Left renal cortex interstitium (tissue), 4 donors: ENCODE data around the gene ERP29. TPM values are rescaled to one million over a fixed set of nuclear protein-coding genes. Genes with fewer than 3 reads are reported as not detected.
"Not testable (repeated sequence)": the region's sequence is repeated elsewhere in the genome, so short reads cannot be mapped to it uniquely, and the experiment has no call there.

Experiments used
- DNase-seq, 4 donors: peaks; one replicate each; pipeline ENCODE4 v3.0.0-alpha.2; 2013; ENCODE audit warnings: low read depth in 4 of 4, low spot score in 2 of 4, missing footprints in 1 of 4
- polyA plus RNA-seq, 4 donors: library from polyadenylated mRNA; unstranded; fragments of 120-200 nt; gene quantifications; one replicate each; pipeline ENCODE4 v1.2.1, GENCODE V29; 2013; ENCODE audit not compliant: insufficient read length in 4 of 4

The ERP29 gene
- 100 to 1,000 TPM; 146 to 171 (median 164) TPM for polyA plus RNA-seq

DNA sequence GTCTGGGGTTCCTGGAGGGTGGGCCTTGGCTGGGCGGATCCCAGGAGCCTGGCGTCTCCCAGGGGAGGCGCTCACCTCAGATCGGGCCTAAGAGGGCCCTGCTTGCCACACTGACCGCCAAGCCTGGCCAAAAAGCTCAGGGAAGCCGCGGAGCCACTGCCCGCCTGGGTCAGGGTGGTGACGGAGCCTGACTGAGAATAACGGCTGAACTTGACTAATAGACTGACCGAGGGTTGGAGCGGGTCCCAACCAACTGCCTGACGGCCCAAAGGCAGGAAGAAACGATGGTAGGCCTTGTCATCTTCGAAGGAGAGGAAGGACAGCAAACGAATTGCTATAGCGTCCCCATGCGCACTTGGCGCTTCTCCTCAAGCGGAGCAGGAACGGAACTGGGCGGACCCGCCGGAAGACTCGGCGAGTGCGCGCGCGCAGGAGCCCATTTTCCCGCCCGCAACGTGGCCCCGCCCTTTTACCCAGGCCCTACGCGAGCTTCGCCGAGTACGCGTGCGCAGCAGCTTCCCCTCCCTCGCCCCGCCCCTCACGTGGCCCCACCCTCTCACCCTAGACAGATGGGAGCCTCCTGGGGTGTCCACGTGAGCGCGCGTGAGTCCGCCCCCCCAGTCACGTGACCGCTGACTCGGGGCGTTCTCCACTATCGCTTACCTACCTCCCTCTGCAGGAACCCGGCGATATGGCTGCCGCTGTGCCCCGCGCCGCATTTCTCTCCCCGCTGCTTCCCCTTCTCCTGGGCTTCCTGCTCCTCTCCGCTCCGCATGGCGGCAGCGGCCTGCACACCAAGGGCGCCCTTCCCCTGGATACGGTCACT is at the start of gene ERP29, which contains the start of gene TMEM116:
TSS of gene ERP29 (plus strand) at position 652 of the 826 bp plus-strand sequence. CDS start at position 692, 40 bp downstream.
TSS of gene TMEM116 (minus strand) at position 391 of the 826 bp plus-strand sequence. CDS start 7,895 bp downstream, outside the sequence.
- peak; percentile 83 to 98 (median 98) for DNase-seq

DNA sequence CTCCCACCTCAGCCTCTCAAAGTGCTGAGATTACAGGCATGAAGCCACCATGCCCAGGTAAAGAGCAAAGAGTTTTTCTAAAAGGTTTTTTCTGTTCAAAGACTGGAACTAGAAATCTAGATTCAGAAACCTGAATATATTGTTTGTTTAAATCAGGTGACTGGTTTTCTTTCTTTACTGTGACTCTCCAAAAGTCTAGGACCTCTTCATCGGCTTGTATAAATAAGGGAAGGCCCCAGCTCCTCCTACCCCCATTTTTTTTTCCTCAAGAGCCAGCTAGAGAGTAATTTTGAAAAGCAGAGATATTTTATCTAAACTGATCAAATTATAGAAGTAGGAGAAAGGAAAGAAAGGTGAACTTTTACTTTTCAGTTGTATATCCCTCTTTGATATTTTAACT is 48.3 kb upstream of the ERP29 start:
- DNase-seq = no peak

DNA sequence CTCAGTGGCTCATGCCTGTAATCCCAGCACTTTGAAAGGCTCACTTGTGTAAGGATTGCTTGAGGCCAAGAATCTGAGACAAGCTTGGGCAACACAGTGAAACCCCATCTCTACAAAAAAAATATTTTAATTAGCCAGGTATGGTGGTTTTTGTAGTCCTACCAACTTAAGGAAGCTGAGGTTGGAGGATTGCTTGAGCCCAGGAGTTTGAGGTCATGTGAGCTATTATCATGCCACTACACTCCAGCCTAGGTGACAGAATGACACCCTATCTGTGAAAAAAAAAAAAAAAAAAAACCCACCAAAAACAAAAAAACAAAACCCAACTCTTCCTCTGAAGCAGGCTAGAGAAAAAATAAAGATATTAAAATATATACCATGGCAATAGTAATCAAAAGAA is 41.4 kb upstream of the ERP29 start:
- no peak for DNase-seq

DNA sequence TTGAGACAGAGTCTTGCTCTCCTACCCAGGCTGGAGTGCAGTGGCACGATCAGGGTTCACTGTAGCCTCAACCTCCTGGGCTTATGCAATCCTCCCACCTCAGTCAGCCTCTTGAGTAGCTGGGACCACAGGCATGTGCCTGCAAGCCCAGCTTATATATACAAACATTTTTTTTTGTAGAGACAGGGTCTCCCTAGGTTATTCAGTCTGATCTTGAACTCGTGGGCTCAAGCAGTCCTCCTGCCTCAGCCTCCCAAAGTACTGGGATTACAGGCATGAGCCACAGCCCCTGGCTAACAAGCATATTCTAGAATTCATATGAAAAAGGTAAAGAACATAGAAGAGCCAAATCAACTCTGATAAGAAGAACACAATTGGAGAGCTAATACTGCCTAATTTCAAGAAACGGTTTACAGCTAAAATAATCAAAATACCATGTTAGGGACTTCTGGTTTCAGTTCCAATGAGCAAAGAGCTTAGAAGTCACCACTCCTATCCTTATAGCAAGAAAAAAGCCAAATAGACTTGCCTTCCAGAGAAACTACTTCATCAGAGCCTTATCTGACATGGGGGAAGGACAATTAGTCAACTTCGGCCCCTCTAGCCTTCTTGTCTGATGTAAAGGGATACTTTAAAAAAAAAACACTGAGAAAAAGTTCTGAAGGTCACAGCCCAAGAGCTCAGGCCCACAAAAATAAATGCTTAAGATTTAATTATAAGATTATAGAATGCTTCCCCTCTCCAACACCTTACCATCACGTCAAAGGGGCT is 37.9 kb upstream of the ERP29 start:
- DNase-seq = no peak

DNA sequence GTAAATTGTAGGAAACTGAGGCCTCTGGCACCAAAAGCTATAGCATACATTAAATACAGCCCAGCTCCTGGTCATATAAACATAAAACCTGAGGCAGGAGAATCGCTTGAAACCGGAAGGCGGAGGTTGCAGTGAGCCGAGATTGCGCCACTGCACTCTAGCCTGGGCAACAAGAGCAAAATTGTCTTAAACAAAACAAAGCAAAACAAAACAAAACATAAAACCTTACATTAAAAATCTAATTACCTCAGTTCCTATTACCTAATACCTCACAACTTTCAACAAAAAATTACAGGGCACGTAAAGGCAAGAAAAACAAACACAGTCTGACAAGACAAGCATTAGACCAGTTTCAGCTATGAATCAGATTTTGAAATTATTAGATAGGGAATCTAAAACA is 36.9 kb upstream of the ERP29 start:
- no peak for DNase-seq

DNA sequence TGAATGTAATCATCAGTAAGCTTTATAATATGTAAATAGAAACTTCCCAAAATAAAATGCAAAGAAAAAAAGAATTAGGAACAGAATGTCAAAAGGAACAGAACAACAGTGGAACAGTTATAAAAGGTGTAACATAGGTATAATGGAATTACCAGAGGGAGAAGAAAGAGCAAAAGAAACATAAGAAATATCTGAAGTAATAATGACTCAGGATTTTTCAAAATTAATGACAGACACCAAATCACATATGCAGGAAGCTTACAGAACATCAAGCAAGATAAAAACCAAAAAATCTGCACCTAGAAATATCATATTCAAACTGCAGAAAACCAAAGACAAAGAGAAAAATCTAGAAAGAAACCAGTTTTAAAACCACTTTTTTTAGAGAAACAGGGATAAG is 36.4 kb upstream of the ERP29 start:
- no peak for DNase-seq

DNA sequence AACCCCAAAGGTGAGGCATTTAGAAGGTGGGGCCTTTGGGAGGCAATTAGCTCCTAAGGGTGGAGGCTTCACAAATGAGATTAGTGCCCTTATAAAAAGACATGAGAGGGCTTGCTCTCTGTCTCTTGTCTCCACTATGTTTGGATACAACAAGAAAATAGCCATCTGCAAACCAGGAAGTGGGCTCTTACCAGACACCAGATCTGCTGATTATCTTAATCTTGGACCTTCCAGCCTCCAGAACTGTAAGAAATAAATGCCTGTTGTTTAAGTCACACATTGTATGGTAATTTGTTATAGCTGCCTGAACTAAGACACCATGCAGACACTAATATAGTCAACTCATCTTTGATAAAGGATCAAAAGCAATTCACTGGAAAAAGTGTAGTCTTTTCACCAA is 34.7 kb upstream of the ERP29 start:
- no peak for DNase-seq

DNA sequence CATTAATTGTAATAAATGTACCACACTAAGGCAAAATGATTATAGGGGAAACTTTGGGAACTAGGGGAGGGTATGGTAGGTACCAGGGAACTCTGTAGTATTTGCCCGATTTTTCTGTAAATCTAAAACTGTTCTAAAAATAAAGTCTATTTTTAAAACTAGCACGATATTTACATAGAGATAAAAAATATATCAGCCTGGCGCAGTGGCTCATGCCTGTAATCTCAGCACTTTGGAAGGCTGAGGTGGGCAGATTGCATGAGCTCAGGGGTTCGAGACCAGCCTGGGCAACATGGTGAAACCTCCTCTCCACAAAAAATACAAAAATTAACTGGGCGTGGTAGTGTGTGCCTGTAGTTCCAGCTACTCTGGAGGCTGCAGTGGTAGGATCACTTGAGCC is 32.6 kb upstream of the ERP29 start:
- DNase-seq = no peak

DNA sequence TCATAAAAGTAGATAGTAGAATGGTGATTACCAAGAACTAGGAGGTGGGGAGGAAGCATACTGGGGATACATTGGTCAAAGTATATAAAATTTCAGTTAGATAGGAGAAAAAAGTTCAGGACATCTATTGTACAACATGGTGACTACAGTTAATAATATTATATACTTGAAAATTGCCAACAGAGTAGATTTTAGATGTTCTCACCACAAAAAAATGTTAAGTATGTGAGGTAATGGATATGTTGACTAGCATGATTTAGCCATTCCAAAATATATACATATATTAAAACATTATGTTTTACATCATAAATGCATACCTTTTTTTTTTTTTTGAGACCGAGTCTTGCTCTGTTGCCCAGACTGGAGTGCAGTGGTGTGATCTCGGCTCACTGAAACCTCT is 31.2 kb upstream of the ERP29 start:
- DNase-seq = no peak

DNA sequence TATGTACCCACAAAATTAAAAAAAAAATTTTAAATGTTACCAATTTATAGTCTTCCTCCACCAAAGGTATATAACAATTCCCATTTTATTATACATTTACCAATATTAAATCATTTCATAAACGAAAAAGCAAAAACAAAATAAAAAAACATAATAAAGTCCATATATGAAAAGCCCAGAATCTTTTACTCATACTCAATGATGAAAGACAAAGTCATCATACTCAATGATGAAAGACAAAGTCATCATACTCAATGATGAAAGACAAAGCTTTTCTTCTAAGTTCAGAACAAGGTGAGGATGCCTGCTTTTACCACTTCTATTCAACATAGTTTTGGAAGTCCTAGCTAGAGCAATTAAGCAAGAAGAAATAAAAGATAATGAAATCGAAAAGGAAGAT is 28.4 kb upstream of the ERP29 start:
- no peak for DNase-seq

DNA sequence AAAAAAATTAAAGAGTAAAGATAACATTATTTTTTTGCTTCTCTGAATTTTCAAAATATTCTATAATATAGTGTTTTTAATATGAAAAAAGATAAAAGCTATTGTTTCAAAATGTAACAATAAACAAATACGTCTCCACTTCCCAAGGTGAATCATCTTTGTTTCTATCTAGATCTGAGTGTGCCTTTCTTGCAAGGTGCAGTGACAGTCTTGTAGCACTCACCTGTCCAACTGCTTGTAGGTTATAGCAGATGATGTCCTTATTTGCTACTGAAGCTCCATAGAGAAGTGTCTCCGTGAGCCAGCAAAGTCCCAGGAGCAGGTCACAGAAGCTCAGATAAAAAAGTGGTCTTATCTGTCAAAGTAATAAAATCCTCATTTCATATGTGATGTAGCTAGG is 21.7 kb upstream of the ERP29 start:
- DNase-seq = no peak

DNA sequence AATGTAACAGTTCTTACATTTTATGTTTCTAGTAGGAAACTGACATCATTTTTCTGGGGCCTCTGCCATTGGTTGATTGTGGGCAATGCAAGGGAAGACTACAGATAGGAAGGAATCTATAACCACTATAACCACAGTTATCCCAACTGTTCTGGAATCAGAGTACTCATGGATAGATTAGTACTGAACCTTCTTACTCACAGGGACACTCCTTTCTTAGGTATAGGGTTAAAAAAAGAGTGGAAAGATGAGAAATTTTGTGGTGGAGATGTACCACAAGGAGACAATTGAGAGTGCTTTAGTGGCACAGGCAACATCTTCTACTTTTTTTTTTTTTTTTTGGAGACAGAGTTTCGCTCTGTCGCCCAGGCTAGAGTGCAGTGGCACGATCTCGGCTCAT is 21.3 kb upstream of the ERP29 start:
- no peak for DNase-seq

DNA sequence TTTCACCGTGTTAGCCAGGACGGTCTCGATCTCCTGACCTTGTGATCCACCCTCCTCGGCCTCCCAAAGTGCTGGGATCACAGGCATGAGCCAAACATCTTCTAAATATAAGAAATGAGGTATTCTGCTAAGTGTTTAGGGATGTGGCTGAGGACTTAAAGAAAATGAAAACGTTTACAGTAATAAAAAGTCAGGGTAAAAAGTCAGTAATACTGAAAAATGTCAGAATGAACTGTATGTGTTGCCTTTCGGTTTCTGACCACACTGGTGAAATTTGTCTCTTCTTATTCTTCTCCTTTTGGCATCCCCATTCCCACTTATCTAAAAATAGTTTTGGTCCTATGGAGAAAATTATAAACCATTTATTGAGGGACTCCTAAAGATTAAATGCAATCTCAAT is 20.8 kb upstream of the ERP29 start:
- DNase-seq = no peak

DNA sequence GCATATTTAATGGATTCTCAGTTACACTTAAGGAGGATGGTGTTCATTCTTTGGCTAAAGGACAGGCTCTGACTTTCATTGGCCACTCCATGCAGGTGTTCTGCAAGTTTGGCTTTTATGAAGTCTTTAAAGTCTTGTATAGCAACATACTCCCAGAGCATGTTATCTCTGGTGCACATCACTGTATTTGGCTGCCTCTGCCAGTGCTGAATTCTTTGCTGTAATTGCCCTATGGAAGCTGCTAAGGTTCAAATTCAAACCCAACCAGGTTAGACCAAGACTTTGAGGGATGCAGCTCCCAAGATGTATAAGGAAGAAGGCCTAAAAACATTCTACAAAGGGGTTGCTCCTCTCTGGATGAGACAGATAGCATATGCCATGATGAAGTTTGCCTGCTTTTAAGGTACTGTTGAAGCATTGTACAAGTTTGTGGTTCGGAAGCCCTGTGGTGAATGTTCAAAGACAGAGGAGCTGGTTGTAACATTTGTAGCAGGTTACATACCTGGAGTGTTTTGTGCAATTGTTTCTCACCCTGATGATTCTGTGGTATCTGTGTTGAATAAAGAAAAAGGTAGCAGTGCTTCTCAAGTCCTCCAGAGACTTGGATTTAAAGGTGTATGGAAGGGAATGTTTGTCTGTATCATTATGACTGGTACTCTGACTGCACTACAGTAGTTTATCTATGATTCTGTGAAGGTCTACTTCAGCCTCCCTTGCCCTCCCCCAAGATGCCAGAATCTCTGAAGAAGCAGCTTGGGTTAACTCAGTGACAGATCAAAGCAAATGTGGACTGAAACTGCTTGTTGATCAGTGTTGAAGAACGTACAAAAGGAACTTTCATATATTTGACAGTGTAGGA is 19.7 kb upstream of the ERP29 start:
- no peak for DNase-seq

DNA sequence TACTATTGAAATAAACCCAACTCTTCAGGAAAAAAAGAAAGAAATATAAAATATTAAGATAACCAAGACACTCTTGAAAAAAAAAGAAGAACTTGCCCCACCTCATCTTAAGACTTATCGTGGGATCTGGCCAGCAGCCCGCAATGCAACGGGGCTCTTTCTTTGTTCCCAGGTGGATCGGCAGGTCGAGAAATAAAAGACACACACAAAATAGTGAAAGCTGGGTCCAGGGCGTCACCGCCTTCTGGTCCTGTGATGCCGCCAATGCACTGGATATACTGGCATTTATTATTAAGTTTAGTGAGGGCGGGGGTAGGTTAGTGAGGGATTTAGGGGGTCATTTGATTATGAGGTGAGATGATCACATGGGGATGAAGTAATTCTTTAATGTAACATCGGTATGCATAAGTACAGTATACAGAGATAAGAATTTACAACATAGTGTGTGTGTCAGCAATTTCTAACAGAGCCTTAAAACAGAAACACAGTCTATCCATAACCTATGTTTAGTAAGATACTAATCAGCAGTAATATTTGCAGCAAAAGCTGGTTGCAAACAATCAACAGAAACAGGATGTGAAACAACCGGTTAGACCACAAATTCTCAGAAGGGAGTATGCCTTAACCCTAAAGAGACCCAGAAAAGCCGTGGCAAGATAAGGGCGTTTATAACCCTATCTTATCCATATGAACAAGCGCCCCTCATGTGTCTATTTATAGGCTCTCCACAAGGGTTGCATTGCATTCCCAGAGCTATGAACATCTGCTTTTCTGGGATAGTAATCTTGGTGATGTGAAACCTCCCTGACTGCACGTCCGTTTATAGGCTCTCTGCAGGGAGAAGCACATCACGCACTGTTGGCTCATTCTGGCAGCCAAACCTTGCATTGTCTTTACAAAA is 18.8 kb upstream of the ERP29 start:
- not testable (repeated sequence) for DNase-seq

DNA sequence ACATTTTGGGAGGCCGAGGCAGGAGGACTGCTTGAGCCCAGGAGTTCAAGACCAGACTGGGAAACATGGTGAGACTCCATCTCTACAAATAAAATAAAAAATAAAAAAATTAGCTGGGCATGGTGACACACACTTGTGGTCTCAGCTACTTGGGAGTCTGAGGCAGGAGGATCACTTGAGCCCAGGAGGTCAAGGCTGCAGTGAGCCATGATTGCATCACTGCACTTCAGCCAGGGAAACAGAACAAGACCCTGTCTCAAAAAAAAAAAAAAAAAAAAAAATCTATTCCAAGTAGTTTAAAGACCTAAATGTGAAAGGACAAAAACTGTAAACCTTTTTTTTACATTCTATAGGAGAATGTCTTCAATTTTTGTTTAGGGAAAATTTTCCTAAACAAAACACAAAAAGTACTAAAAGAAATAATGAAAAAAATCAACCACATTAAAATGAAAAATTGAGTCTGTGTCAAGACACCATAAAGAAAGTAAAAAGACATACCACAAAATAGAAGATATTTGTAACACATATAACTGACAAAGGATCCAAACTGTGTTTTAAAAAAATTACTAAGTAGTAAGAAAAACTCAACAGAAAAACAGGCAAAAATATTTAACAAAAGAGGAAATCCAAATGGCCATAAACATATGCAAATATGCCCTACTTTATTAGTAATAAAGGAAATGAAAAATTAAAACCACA is 17.3 kb upstream of the ERP29 start:
- DNase-seq = no peak

DNA sequence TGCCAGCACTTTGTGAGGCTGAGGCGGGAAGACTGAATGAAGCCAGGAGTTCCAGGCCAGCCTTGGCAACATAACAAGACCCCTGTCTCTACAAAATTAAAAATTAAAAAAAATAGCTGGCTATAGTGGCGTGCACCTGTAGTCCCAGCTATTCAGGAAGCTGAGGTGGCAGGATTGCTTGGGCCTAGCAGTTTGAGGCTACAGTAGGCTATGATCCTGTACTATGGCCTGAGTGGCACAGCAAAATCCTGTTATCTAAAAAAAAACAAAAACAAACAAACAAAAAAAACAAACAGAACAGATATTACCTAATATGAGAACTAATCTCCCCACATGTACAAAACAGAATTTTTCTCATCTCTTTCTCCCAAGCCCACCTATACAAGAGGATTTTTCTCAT is 15.9 kb upstream of the ERP29 start:
- no peak for DNase-seq

DNA sequence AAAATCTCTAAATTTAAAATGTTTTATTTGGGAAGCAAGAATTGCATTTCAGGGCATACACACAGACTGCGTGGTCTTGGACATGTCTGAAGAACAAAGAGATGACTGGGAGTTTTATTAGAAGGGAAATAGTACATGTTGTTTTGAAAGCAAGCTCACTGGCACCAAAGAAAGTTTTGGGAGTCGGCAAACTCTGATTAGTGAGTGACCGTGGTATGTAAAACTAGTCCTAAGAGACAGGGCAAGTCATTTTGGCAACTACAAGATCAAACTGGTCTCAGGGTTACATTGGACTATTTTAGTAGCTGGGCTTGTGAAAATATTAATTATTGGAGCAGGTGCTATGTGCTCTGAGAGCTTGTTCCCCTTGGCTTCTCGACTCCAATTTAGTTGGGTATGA is 15.2 kb upstream of the ERP29 start:
- no peak for DNase-seq

DNA sequence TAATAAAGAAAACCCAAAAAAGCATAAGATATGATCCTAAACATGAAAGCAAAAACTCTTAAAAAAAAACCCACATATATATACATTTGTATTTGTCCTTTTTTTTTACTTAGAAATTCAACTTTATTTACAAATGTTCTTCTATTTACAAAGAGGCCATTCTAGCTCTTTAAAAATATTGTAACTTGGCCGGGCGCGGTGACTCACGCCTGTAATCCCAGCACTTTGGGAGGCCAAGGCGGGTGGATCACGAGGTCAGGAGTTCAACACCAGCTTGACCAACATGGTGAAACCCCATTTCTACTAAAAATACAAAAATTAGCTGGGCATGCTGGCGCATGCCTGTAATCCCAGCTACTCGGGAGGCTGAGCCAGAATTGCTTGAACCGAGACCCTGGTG is 14.1 kb upstream of the ERP29 start:
- DNase-seq = not testable (repeated sequence)
